Kidney (tissue), 14 donors: ENCODE data around the gene NAPB. TPM values are rescaled to one million over a fixed set of nuclear protein-coding genes. Genes with fewer than 3 reads are reported as not detected.

Source experiments
- DNase-seq, 5 donors: peaks; one replicate each; pipeline ENCODE4 v3.0.0-alpha.2; 2013 to 2020
- FAIRE-seq: peaks from 2 replicates; lab custom pipeline; 2012; peaks lifted over from hg19 to GRCh38; lab: Jason Lieb, UNC
- H3K27ac ChIP-seq, 2 donors: one replicate each; pipeline ENCODE4 v1.7.0; 2013; ENCODE audit warnings: low read depth in 2 of 2, low read length in 2 of 2, inconsistent platforms in 1 of 2
- H3K27me3 ChIP-seq: one replicate; pipeline ENCODE4 v1.7.1; 2013; ENCODE audit warnings: low read length, inconsistent platforms; ENCODE audit not compliant: control insufficient read depth, insufficient read depth
- H3K36me3 ChIP-seq, 3 donors: one replicate each; pipeline versions ENCODE4 v1.7.0 to v1.7.1; 2013; ENCODE audit warnings: low read length in 3 of 3, control low read depth in 1 of 3, inconsistent platforms in 1 of 3; ENCODE audit not compliant: insufficient read depth in 3 of 3, control insufficient read depth in 2 of 3
- H3K4me1 ChIP-seq, 3 donors: one replicate each; pipeline versions ENCODE4 v1.7.0 to v1.7.1; 2013; ENCODE audit warnings: low read length in 3 of 3, inconsistent platforms in 1 of 3, low read depth in 1 of 3; ENCODE audit not compliant: control insufficient read depth in 2 of 3, insufficient read depth in 2 of 3
- H3K4me3 ChIP-seq, 3 donors: one replicate each; pipeline versions ENCODE4 v1.7.0 to v1.8.1; 2013; ENCODE audit warnings: low read length in 3 of 3, control low read depth in 1 of 3, inconsistent platforms in 1 of 3
- H3K9ac ChIP-seq, 3 donors: one replicate each; pipeline versions ENCODE4 v1.7.0 to v1.7.1; 2013; ENCODE audit warnings: low read length in 3 of 3, control low read depth in 1 of 3, inconsistent platforms in 1 of 3
- H3K9me3 ChIP-seq, 3 donors: one replicate each; pipeline versions ENCODE4 v1.7.0 to v1.7.1; 2013; ENCODE audit warnings: low read length in 3 of 3, control low read depth in 1 of 3, inconsistent platforms in 1 of 3; ENCODE audit not compliant: control insufficient read depth in 2 of 3, insufficient read depth in 1 of 3
- CTCF ChIP-seq: IDR thresholded peaks from 3 replicates; pipeline ENCODE4 v1.5.1; 2012; ENCODE audit warnings: mild to moderate bottlenecking, moderate library complexity, borderline replicate concordance; ENCODE audit not compliant: insufficient read depth; ENCODE audit errors: extremely low read depth
- intact Hi-C: fragments of 100-400 bp; cut with DNase I; formaldehyde crosslinking; loops from one replicate; pipeline ENCODE4 v1.11.1; 2022
- polyA plus RNA-seq: library from polyadenylated mRNA; stranded (reverse); fragments of 350-450 nt; fragmentation: Illumina TruSeq; extraction: RNeasy Lipid Tissue Mini Kit (QIAGEN cat#74804); gene quantifications from one replicate; pipeline ENCODE4 v1.2.3, GENCODE V29; 2014; ENCODE audit warnings: low read depth, low replicate concordance; ENCODE audit not compliant: insufficient read depth
- total RNA-seq: library from RNA; stranded (reverse); fragmentation: NEBNext Ultra II Directional; extraction: Animal tissue kit (Norgen Biotek cat#: 25700); gene quantifications from one replicate; pipeline ENCODE4 v1.2.1, GENCODE V29; 2021
- donor health status: control.
- donor health status: control.
- donor health status: control.
- donor health status: control.
- donor health status: control.
- donor health status: DM: yes; HTN: yes; CAD: no.
- donor health status: Normal renal cell carcinoma (clear cell type).

NAPB gene
- total and polyA plus RNA-seq, 2 donors from 2014 or later = 5.3 to 9.6 TPM

GRCh38 chr20:23437126-23437899 lies 16.0 kb upstream of the NAPB start:
- H3K9ac ChIP-seq = no peak overlapping the region
- intact Hi-C loops = no loop called here
- no peak for TF ChIP-seq CTCF

GRCh38 chr20:23436681-23437080 lies 15.4 kb upstream of the NAPB start:
- intact Hi-C loops = no loop called here
- DNase-seq (no peak), FAIRE-seq (no peak)
- no peak for TF ChIP-seq CTCF
- H3K27me3 ChIP-seq = no peaks in the 10 kb centered on the region
- no peak overlapping the region for H3K9ac ChIP-seq
- H3K36me3 ChIP-seq = no peaks in the 10 kb centered on the region
- H3K9me3 ChIP-seq = no peaks in the 10 kb centered on the region
- no peak overlapping the region for H3K27ac ChIP-seq
- peaks cover 0 to 2% (median 0%) of the 10 kb centered on the region in 3 donors for H3K4me1 ChIP-seq
- H3K4me3 ChIP-seq = no peak overlapping the region

More at GRCh38 chr20:23437126-23437899, 16.0 kb upstream of the NAPB start:
- no peak overlapping the region for H3K27ac ChIP-seq
- H3K27me3 ChIP-seq = no peaks in the 10 kb centered on the region
- no peak overlapping the region for H3K4me3 ChIP-seq
- H3K4me1 ChIP-seq = peaks cover 0 to 2% (median 0%) of the 10 kb centered on the region in 3 donors
- FAIRE-seq (no peak), DNase-seq (no peak)
- no peaks in the 10 kb centered on the region for H3K36me3 ChIP-seq
- no peaks in the 10 kb centered on the region for H3K9me3 ChIP-seq

GRCh38 chr20:23435626-23436539 lies 14.6 kb upstream of the NAPB start:
- no peak for FAIRE-seq

More at GRCh38 chr20:23435626-23436539, 14.6 kb upstream of the NAPB start:
- Histone ChIP-seq H3K4me3 (no peak overlapping the region), H3K9ac (no peak overlapping the region), H3K9me3 (no peaks in the 10 kb centered on the region), H3K27ac (no peak overlapping the region), H3K27me3 (no peaks in the 10 kb centered on the region), H3K36me3 (no peaks in the 10 kb centered on the region), H3K4me1 (peaks cover 0 to 2% (median 0%) of the 10 kb centered on the region in 3 donors)
- no peak for DNase-seq
- no peak for TF ChIP-seq CTCF
- intact Hi-C loops = no loop called here
